ENCODE measurements around the gene PRSS2. TPM values are rescaled to one million over a fixed set of nuclear protein-coding genes. Genes with fewer than 3 reads are reported as not detected.

Gene PRSS2
- total and polyA plus RNA-seq, 2 donors (not counting 3 experiments of a cell fraction or from before 2014, with no cell fraction given): 0.25 TPM; not detected in 1

DNA sequence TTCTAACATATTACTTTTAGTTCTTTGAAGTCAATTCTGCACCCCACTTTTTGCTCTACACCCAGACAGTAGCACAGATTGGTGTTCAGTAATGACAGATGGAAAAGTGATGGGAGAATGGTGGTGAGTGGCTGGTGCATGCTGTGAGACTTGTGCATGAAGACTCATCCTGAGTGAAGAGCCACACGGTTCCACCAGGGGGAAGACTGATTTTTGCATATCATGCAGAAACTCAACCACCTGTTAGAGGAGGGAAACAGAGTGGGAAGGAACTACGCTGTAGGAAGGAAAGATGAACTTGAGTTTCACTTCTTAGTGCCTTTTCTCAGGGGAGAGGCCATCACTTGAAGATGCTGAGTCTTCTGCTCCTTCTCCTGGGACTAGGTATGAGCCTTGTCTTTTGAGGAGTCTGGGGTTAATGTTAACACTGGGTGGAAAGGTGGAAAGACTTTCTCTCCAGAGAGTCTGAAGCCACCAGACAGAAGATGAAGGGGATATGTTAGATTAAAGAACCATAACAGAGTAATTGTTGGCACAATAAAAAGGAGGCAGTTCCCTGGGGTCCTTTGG is 30.8 kb upstream of the PRSS2 start:
- H3K9ac ChIP-seq (replicated peaks; ENCODE audit: extremely low read depth, insufficient read depth, low read length): no peak overlapping the region
- dilution Hi-C loops (cut with MboI; ENCODE audit: extremely low pct_ligation_motif_present, low sequenced_read_pairs): no loop called here
- H3K4me1 ChIP-seq (ENCODE audit: control insufficient read depth, extremely low read depth, insufficient read depth, low read length): no peaks in the 10 kb centered on the region
- H3K36me3 ChIP-seq (ENCODE audit: control insufficient read depth in 2 of 2, extremely low read depth in 1 of 2, insufficient read depth in 2 of 2, low read length in 2 of 2): no peaks in the 10 kb centered on the region
- no peaks in the 10 kb centered on the region for H3K79me2 ChIP-seq (ENCODE audit: control insufficient read depth, insufficient read depth, low read length)
- no peaks in the 10 kb centered on the region for H3K9me1 ChIP-seq (replicated peaks; ENCODE audit: control insufficient read depth, extremely low read depth, insufficient read depth, low read length)
- intact Hi-C loops (cut with micrococcal nuclease): loop anchor here (1.0 kb wide), 1 partner anchor 43 kb away; no protein-coding TSS in a partner anchor
- DNase-seq (ENCODE audit: low read depth, low spot score) (no peak), FAIRE-seq (no peak)
- peaks cover 6 to 12% of the 10 kb centered on the region in 2 experiments for H3K27me3 ChIP-seq (ENCODE audit: control insufficient read depth in 2 of 2, insufficient read depth in 2 of 2, low read length in 2 of 2)
- no peak overlapping the region for H3K27ac ChIP-seq (ENCODE audit: insufficient read depth, low read depth, low read length)
- CTCF ChIA-PET: interaction anchor here (1.0 to 5.0 kb wide), 2 partner anchors 27 to 43 kb away, joined by 4 to 29 read pairs; no protein-coding TSS in a partner anchor
- no peak for TF ChIP-seq JUN (IDR thresholded peaks at IDR 0.05; ENCODE audit: borderline replicate concordance, insufficient read depth, insufficient read length, low read depth)
- TF ChIP-seq, protein P1, sequence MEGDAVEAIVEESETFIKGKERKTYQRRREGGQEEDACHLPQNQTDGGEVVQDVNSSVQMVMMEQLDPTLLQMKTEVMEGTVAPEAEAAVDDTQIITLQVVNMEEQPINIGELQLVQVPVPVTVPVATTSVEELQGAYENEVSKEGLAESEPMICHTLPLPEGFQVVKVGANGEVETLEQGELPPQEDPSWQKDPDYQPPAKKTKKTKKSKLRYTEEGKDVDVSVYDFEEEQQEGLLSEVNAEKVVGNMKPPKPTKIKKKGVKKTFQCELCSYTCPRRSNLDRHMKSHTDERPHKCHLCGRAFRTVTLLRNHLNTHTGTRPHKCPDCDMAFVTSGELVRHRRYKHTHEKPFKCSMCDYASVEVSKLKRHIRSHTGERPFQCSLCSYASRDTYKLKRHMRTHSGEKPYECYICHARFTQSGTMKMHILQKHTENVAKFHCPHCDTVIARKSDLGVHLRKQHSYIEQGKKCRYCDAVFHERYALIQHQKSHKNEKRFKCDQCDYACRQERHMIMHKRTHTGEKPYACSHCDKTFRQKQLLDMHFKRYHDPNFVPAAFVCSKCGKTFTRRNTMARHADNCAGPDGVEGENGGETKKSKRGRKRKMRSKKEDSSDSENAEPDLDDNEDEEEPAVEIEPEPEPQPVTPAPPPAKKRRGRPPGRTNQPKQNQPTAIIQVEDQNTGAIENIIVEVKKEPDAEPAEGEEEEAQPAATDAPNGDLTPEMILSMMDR (IDR thresholded peaks at IDR 0.05; ENCODE audit: extremely low read depth in 1 of 2, insufficient read depth in 1 of 2, low read depth in 1 of 2, low read length in 2 of 2): no peak
- no peak for TF ChIP-seq FOS (IDR thresholded peaks at IDR 0.05; ENCODE audit: borderline replicate concordance, insufficient read depth, low read length)
- no peak for TF ChIP-seq POLR2A (IDR thresholded peaks at IDR 0.05; ENCODE audit: low read depth, low read length)
- no peak for TF ChIP-seq MYC (IDR thresholded peaks at IDR 0.05; ENCODE audit: low read depth, low read length)
- no peak overlapping the region for H2AFZ ChIP-seq (ENCODE audit: low read depth, low read length)
- no TSS peak for BruUV-seq (replicated peaks)
- H3K9me3 ChIP-seq (replicated peaks; ENCODE audit: control insufficient read depth, insufficient read depth, low read length): no peaks in the 10 kb centered on the region
- H4K20me1 ChIP-seq (replicated peaks; ENCODE audit: control insufficient read depth, extremely low read depth, insufficient read depth, low read length): no peaks in the 10 kb centered on the region
- no peak overlapping the region for H3K4me3 ChIP-seq (replicated peaks in 1 of 3; ENCODE audit: insufficient read depth in 1 of 3, low read depth in 1 of 3, low read length in 3 of 3)
- POLR2A ChIA-PET: no interaction called here
- no peak overlapping the region for H3K4me2 ChIP-seq (ENCODE audit: insufficient read depth, low read length)

DNA sequence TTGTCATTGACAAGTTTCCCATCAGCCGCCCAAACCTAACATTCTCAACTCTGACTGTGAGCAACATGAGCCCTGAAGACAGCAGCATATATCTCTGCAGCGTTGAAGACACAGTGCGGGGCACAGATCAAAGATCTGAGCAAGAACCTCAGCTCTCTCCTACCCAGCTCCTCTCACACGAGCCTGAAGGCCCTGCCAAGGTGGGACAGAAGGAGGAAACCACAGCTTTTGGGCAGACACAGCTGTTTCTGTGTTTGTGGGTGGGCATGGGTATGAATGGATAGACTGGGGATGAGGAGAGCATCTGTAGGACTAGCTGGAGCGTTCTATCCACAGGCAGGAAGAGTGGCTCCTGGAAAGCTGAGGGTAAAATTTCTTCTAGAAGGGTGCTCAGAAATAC is 30.0 kb upstream of the PRSS2 start:
- Histone ChIP-seq H3K79me2 (ENCODE audit: control insufficient read depth, insufficient read depth, low read length) (no peaks in the 10 kb centered on the region), H3K36me3 (ENCODE audit: control insufficient read depth in 2 of 2, extremely low read depth in 1 of 2, insufficient read depth in 2 of 2, low read length in 2 of 2) (no peaks in the 10 kb centered on the region), H3K4me2 (ENCODE audit: insufficient read depth, low read length) (no peak overlapping the region), H3K9me3 (replicated peaks; ENCODE audit: control insufficient read depth, insufficient read depth, low read length) (no peaks in the 10 kb centered on the region), H4K20me1 (replicated peaks; ENCODE audit: control insufficient read depth, extremely low read depth, insufficient read depth, low read length) (no peaks in the 10 kb centered on the region), H3K9me1 (replicated peaks; ENCODE audit: control insufficient read depth, extremely low read depth, insufficient read depth, low read length) (no peaks in the 10 kb centered on the region), H3K27me3 (ENCODE audit: control insufficient read depth in 2 of 2, insufficient read depth in 2 of 2, low read length in 2 of 2) (peaks cover 9 to 12% of the 10 kb centered on the region in 2 experiments), H3K27ac (ENCODE audit: insufficient read depth, low read depth, low read length) (no peak overlapping the region), H3K4me3 (replicated peaks in 1 of 3; ENCODE audit: insufficient read depth in 1 of 3, low read depth in 1 of 3, low read length in 3 of 3) (no peak overlapping the region), H2AFZ (ENCODE audit: low read depth, low read length) (no peak overlapping the region), H3K4me1 (ENCODE audit: control insufficient read depth, extremely low read depth, insufficient read depth, low read length) (no peaks in the 10 kb centered on the region), H3K9ac (replicated peaks; ENCODE audit: extremely low read depth, insufficient read depth, low read length) (no peak overlapping the region)
- no TSS peak for BruUV-seq (replicated peaks)
- FAIRE-seq: no peak
- dilution Hi-C loops (cut with MboI; ENCODE audit: extremely low pct_ligation_motif_present, low sequenced_read_pairs): no loop called here
- intact Hi-C loops (cut with micrococcal nuclease): loop anchor here (1.0 kb wide), 1 partner anchor 43 kb away; no protein-coding TSS in a partner anchor
- CTCF ChIA-PET: interaction anchor here (1.1 to 5.0 kb wide), 2 partner anchors 22 to 42 kb away, joined by 5 to 29 read pairs; no protein-coding TSS in a partner anchor
- no peak for TF ChIP-seq EZH2 (IDR thresholded peaks at IDR 0.05; ENCODE audit: borderline replicate concordance, low read depth, low read length, severe bottlenecking)
- TF ChIP-seq, protein P2, sequence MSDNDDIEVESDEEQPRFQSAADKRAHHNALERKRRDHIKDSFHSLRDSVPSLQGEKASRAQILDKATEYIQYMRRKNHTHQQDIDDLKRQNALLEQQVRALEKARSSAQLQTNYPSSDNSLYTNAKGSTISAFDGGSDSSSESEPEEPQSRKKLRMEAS (IDR thresholded peaks at IDR 0.05; ENCODE audit: insufficient read depth, insufficient read length): no peak
- TF ChIP-seq, protein P1 (IDR thresholded peaks at IDR 0.05; ENCODE audit: extremely low read depth in 1 of 2, insufficient read depth in 1 of 2, low read depth in 1 of 2, low read length in 2 of 2): no peak
- TF ChIP-seq POLR2A (IDR thresholded peaks at IDR 0.05; ENCODE audit: low read depth, low read length): no peak
- TF ChIP-seq POLR2AphosphoS5 (IDR thresholded peaks at IDR 0.05; ENCODE audit: insufficient read depth, low read depth, low read length): no peak
- no peak for TF ChIP-seq JUN (IDR thresholded peaks at IDR 0.05; ENCODE audit: borderline replicate concordance, insufficient read depth, insufficient read length, low read depth)
- TF ChIP-seq MYC (IDR thresholded peaks at IDR 0.05; ENCODE audit: low read depth, low read length): no peak
- no peak for TF ChIP-seq GATA2 (IDR thresholded peaks at IDR 0.05; ENCODE audit: insufficient read depth, insufficient read length, low read depth, low read length)
- no peak for TF ChIP-seq FOS (IDR thresholded peaks at IDR 0.05; ENCODE audit: borderline replicate concordance, insufficient read depth, low read length)
- POLR2A ChIA-PET: no interaction called here
- no peak for DNase-seq (ENCODE audit: low read depth, low spot score)
